Chondrocyte (in vitro differentiated cells): ENCODE data around the gene C9orf72. TPM values are rescaled to one million over a fixed set of nuclear protein-coding genes. Genes with fewer than 3 reads are reported as not detected.

Experiments used
- DNase-seq: peaks from one replicate; pipeline ENCODE4 v3.0.0; 2021; ENCODE audit warnings: mixed read lengths, low spot score
- H3K27ac Mint-ChIP-seq: one replicate; pipeline ENCODE4 v1.8.0; 2021; ENCODE audit warnings: mild to moderate bottlenecking, moderate library complexity, mixed read lengths; ENCODE audit not compliant: unreplicated experiment
- H3K27me3 Mint-ChIP-seq: 2 replicates; pipeline ENCODE4 v1.8.0; 2021; ENCODE audit warnings: low read depth, mixed read lengths
- H3K36me3 Mint-ChIP-seq: 2 replicates; pipeline ENCODE4 v1.8.0; 2021; ENCODE audit warnings: low read depth, mixed read lengths
- H3K4me1 Mint-ChIP-seq: 2 replicates; pipeline ENCODE4 v1.8.0; 2021; ENCODE audit warnings: low read depth, mild to moderate bottlenecking, mixed read lengths
- H3K4me3 Mint-ChIP-seq: one replicate; pipeline ENCODE4 v1.8.0; 2021; ENCODE audit warnings: mild to moderate bottlenecking, moderate library complexity, mixed read lengths; ENCODE audit not compliant: unreplicated experiment
- H3K9me3 Mint-ChIP-seq: 2 replicates; pipeline ENCODE4 v1.8.0; 2021; ENCODE audit warnings: low read depth, mixed read lengths
- CTCF ChIP-seq: fragments of 200-600 bp; sonication (generic); IDR thresholded peaks from 2 replicates; pipeline ENCODE4 v1.5.0; 2021; ENCODE audit warnings: antibody characterized with exemption, mild to moderate bottlenecking, moderate library complexity
- total RNA-seq: library from RNA; stranded (reverse); gene quantifications from 3 replicates; pipeline ENCODE4 v1.2.1, GENCODE V29; 2021

C9orf72 gene
- total RNA-seq, 1 donor from 2014 or later, result 9.4 TPM

- Mint-ChIP-seq H3K4me3 (no peak overlapping the region), H3K27me3 (peaks cover 5% of the 10 kb centered on the region), H3K36me3 (peaks cover 2% of the 10 kb centered on the region), H3K27ac (no peak overlapping the region), H3K4me1 (peaks cover 33% of the 10 kb centered on the region), H3K9me3 (no peaks in the 10 kb centered on the region)
- no peak for DNase-seq
- TF ChIP-seq CTCF, result no peak
Observed at GRCh38 chr9:27532046-27532445, 41.2 kb downstream of the C9orf72 start.

- H3K36me3 Mint-ChIP-seq, result peaks cover 2% of the 10 kb centered on the region
- H3K27me3 Mint-ChIP-seq, result peaks cover 5% of the 10 kb centered on the region
- no peaks in the 10 kb centered on the region for H3K9me3 Mint-ChIP-seq
- peaks cover 30% of the 10 kb centered on the region for H3K4me1 Mint-ChIP-seq
- no peak overlapping the region for H3K4me3 Mint-ChIP-seq
- H3K27ac Mint-ChIP-seq, result no peak overlapping the region
- no peak for TF ChIP-seq CTCF
- DNase-seq, result no peak
Observed at GRCh38 chr9:27530915-27531755, 42.1 kb downstream of the C9orf72 start.

- no peaks in the 10 kb centered on the region for H3K9me3 Mint-ChIP-seq
- peak; percentile 89 for DNase-seq
- H3K4me1 Mint-ChIP-seq, result peaks cover 26% of the 10 kb centered on the region
Observed at GRCh38 chr9:27529316-27530278, 43.7 kb downstream of the C9orf72 start, which contains the start of gene MOB3B. MOB3B (minus strand) TSS chr9:27529814; CDS start chr9:27455550, 74,264 bp downstream.

GRCh38 chr9:27528886-27529315 lies 44.4 kb downstream of the C9orf72 start:
- Mint-ChIP-seq H3K4me3 (peak overlapping the region; percentile 88), H3K9me3 (no peaks in the 10 kb centered on the region), H3K27ac (no peak overlapping the region), H3K36me3 (peaks cover 3% of the 10 kb centered on the region), H3K27me3 (peaks cover 12% of the 10 kb centered on the region), H3K4me1 (peaks cover 26% of the 10 kb centered on the region)
- no peak for TF ChIP-seq CTCF
- no peak for DNase-seq

More at GRCh38 chr9:27529316-27530278, 43.7 kb downstream of the C9orf72 start, which contains the start of gene MOB3B:
- Mint-ChIP-seq H3K27ac (no peak within 1 kb of the TSS), H3K36me3 (no peaks in the 10 kb centered on the region), H3K4me3 (peak within 1 kb of the TSS; percentile 88), H3K27me3 (peaks cover 7% of the 10 kb centered on the region)
- TF ChIP-seq CTCF, result peak; percentile 92
